Measurements from ENCODE around the gene UFSP2. TPM values are rescaled to one million over a fixed set of nuclear protein-coding genes. Genes with fewer than 3 reads are reported as not detected.

The UFSP2 gene
- total and polyA plus RNA-seq, 2 donors from 2014 or later: 47.1 to 47.3 TPM

- Histone ChIP-seq H3K9me3 (ENCODE audit: control insufficient read depth in 2 of 3, insufficient read depth in 1 of 3, low read length in 3 of 3) (no peaks in the 10 kb centered on the region), H3K27ac (ENCODE audit: low read depth in 2 of 2, low read length in 2 of 2) (no peak overlapping the region), H3K4me3 (ENCODE audit: low read length in 3 of 3) (no peak overlapping the region), H3K9ac (ENCODE audit: low read length in 3 of 3) (no peak overlapping the region), H3K27me3 (ENCODE audit: control insufficient read depth, insufficient read depth, low read length) (no peaks in the 10 kb centered on the region), H3K4me1 (ENCODE audit: control insufficient read depth in 2 of 3, insufficient read depth in 2 of 3, low read depth in 1 of 3, low read length in 3 of 3) (no peaks in the 10 kb centered on the region), H3K36me3 (ENCODE audit: control insufficient read depth in 2 of 3, insufficient read depth in 3 of 3, low read length in 3 of 3) (peaks cover 0 to 2% (median 0%) of the 10 kb centered on the region in 3 donors)
- no peak for FAIRE-seq
- DNase-seq: no peak
- intact Hi-C loops (cut with DNase I): no loop called here
- no peak for TF ChIP-seq CTCF (IDR thresholded peaks at IDR 0.05; ENCODE audit: borderline replicate concordance, extremely low read depth, insufficient read depth)
These were observed 67.9 kb downstream of the UFSP2 start for GRCh38 chr4:185357733-185358440.

GRCh38 chr4:185357211-185357610 lies 68.6 kb downstream of the UFSP2 start:
- Histone ChIP-seq H3K36me3 (ENCODE audit: control insufficient read depth in 2 of 3, insufficient read depth in 3 of 3, low read length in 3 of 3) (peaks cover 0 to 2% (median 0%) of the 10 kb centered on the region in 3 donors), H3K27me3 (ENCODE audit: control insufficient read depth, insufficient read depth, low read length) (no peaks in the 10 kb centered on the region), H3K27ac (ENCODE audit: low read depth in 2 of 2, low read length in 2 of 2) (no peak overlapping the region), H3K4me3 (ENCODE audit: low read length in 3 of 3) (no peak overlapping the region), H3K4me1 (ENCODE audit: control insufficient read depth in 2 of 3, insufficient read depth in 2 of 3, low read depth in 1 of 3, low read length in 3 of 3) (no peaks in the 10 kb centered on the region), H3K9me3 (ENCODE audit: control insufficient read depth in 2 of 3, insufficient read depth in 1 of 3, low read length in 3 of 3) (no peaks in the 10 kb centered on the region), H3K9ac (ENCODE audit: low read length in 3 of 3) (no peak overlapping the region)
- DNase-seq (no peak), FAIRE-seq (no peak)
- TF ChIP-seq CTCF (IDR thresholded peaks at IDR 0.05; ENCODE audit: borderline replicate concordance, extremely low read depth, insufficient read depth): no peak
- intact Hi-C loops (cut with DNase I): no loop called here

- no peaks in the 10 kb centered on the region for H3K4me1 ChIP-seq (ENCODE audit: control insufficient read depth in 2 of 3, insufficient read depth in 2 of 3, low read depth in 1 of 3, low read length in 3 of 3)
- peaks cover 0 to 4% (median 0%) of the 10 kb centered on the region in 3 donors for H3K36me3 ChIP-seq (ENCODE audit: control insufficient read depth in 2 of 3, insufficient read depth in 3 of 3, low read length in 3 of 3)
- H3K4me3 ChIP-seq (ENCODE audit: low read length in 3 of 3): no peak overlapping the region
- H3K27me3 ChIP-seq (ENCODE audit: control insufficient read depth, insufficient read depth, low read length): no peaks in the 10 kb centered on the region
- DNase-seq: no peak
- no peak for TF ChIP-seq CTCF (IDR thresholded peaks at IDR 0.05; ENCODE audit: borderline replicate concordance, extremely low read depth, insufficient read depth)
- H3K9me3 ChIP-seq (ENCODE audit: control insufficient read depth in 2 of 3, insufficient read depth in 1 of 3, low read length in 3 of 3): no peaks in the 10 kb centered on the region
- intact Hi-C loops (cut with DNase I): no loop called here
- FAIRE-seq: no peak
- H3K27ac ChIP-seq (ENCODE audit: low read depth in 2 of 2, low read length in 2 of 2): no peak overlapping the region
- no peak overlapping the region for H3K9ac ChIP-seq (ENCODE audit: low read length in 3 of 3)
These were observed 73.0 kb downstream of the UFSP2 start for GRCh38 chr4:185352741-185353140.
